Neural cell (in vitro differentiated cells): ENCODE measurements around the gene DOCK2. TPM values are rescaled to one million over a fixed set of nuclear protein-coding genes. Genes with fewer than 3 reads are reported as not detected.

ENCODE experiments used
- H2AFZ ChIP-seq: fragments of 200-600, 300-800 bp; sonication (generic), shearing (Covaris generic); 2 replicates; pipeline ENCODE4 v1.6.0; 2014; ENCODE audit warnings: low read depth, mild to moderate bottlenecking, antibody characterized with exemption, low read length, moderate library complexity
- H3F3A ChIP-seq: fragments of 200-600 bp; shearing (Covaris generic); 2 replicates; pipeline ENCODE4 v1.6.1; 2016; ENCODE audit warnings: mild to moderate bottlenecking, moderate library complexity, mixed read lengths, antibody characterized with exemption, low read length; ENCODE audit not compliant: insufficient read depth, poor library complexity, severe bottlenecking
- H3K27ac ChIP-seq: fragments of 200-600, 300-800 bp; sonication (generic), shearing (Covaris generic); 2 replicates; pipeline ENCODE4 v1.5.1; 2014; ENCODE audit warnings: mild to moderate bottlenecking, low read length, moderate library complexity
- H3K27me3 ChIP-seq: fragments of 300-800, 200-600 bp; sonication (generic), shearing (Covaris generic); 2 replicates; pipeline ENCODE4 v1.6.0; 2014; ENCODE audit warnings: mild to moderate bottlenecking, low read depth, low read length, moderate library complexity; ENCODE audit not compliant: insufficient read depth
- H3K36me3 ChIP-seq: fragments of 300-800, 200-600 bp; sonication (generic), shearing (Covaris generic); 2 replicates; pipeline ENCODE4 v1.5.1; 2014; ENCODE audit warnings: mild to moderate bottlenecking, antibody characterized with exemption, low read length, moderate library complexity; ENCODE audit not compliant: insufficient read depth
- H3K4me2 ChIP-seq: fragments of 300-800, 200-600 bp; sonication (generic), shearing (Covaris generic); 2 replicates; pipeline ENCODE4 v1.6.0; 2014; ENCODE audit warnings: mild to moderate bottlenecking, low read length
- H3K4me3 ChIP-seq: fragments of 300-800, 200-600 bp; sonication (generic), shearing (Covaris generic); 2 replicates; pipeline ENCODE4 v1.5.1; 2014; ENCODE audit warnings: mild to moderate bottlenecking, low read length, moderate library complexity
- H3K79me2 ChIP-seq: fragments of 200-600 bp; shearing (Covaris generic); replicated peaks from 2 replicates; pipeline ENCODE4 v1.6.0; 2014; ENCODE audit warnings: mild to moderate bottlenecking, low read length, moderate library complexity; ENCODE audit not compliant: insufficient read depth
- H3K9ac ChIP-seq: fragments of 300-800, 200-600 bp; sonication (generic), shearing (Covaris generic); 2 replicates; pipeline ENCODE4 v1.6.1; 2016; ENCODE audit warnings: mild to moderate bottlenecking, low read length, mixed read lengths
- H3K9me2 ChIP-seq: fragments of 200-600 bp; shearing (Covaris generic); 2 replicates; pipeline ENCODE4 v1.6.1; 2016; ENCODE audit warnings: mild to moderate bottlenecking, low read length, mixed read lengths; ENCODE audit not compliant: insufficient read depth
- H3K9me3 ChIP-seq: fragments of 200-600, 300-800 bp; sonication (generic), shearing (Covaris generic); 2 replicates; pipeline ENCODE4 v1.6.1; 2016; ENCODE audit warnings: mild to moderate bottlenecking, mixed run types, low read length, moderate library complexity, mixed read lengths
- H4K20me1 ChIP-seq: fragments of 200-600 bp; shearing (Covaris generic); 2 replicates; pipeline ENCODE4 v1.6.1; 2016; ENCODE audit warnings: mild to moderate bottlenecking, mixed run types; ENCODE audit not compliant: insufficient read depth
- CTCF ChIP-seq: fragments of 450-650 bp; IDR thresholded peaks from 2 replicates; pipeline ENCODE4 v1.5.1; 2014; ENCODE audit warnings: antibody characterized with exemption, mild to moderate bottlenecking, moderate library complexity; ENCODE audit not compliant: poor library complexity, severe bottlenecking
- EP300 ChIP-seq: fragments of 450-650 bp; conservative IDR thresholded peaks from 2 replicates; pipeline ENCODE4 v1.6.1; 2014; ENCODE audit warnings: antibody characterized with exemption, mild to moderate bottlenecking, moderate library complexity; ENCODE audit not compliant: poor library complexity, severe bottlenecking
- EZH2 ChIP-seq: fragments of 200-600, 300-800 bp; shearing (Covaris generic), sonication (generic); IDR thresholded peaks from 2 replicates; pipeline ENCODE4 v1.6.1; 2014; ENCODE audit warnings: antibody characterized with exemption, low read length, borderline replicate concordance, mild to moderate bottlenecking; ENCODE audit not compliant: insufficient read depth, poor library complexity, severe bottlenecking
- MXI1 ChIP-seq: fragments of 450-650 bp; conservative IDR thresholded peaks from 2 replicates; pipeline ENCODE4 v1.6.1; 2014; ENCODE audit warnings: antibody characterized with exemption, mild to moderate bottlenecking; ENCODE audit not compliant: poor library complexity, severe bottlenecking
- POLR2AphosphoS5 ChIP-seq: IDR thresholded peaks from 2 replicates; pipeline ENCODE4 v1.6.1; 2012
- RAD21 ChIP-seq: fragments of 450-650 bp; conservative IDR thresholded peaks from 2 replicates; pipeline ENCODE4 v1.6.1; 2014; ENCODE audit warnings: antibody characterized with exemption, mild to moderate bottlenecking, moderate library complexity
- REST ChIP-seq: IDR thresholded peaks from 2 replicates; pipeline ENCODE4 v1.6.1; 2012; ENCODE audit warnings: borderline replicate concordance
- SMC3 ChIP-seq: fragments of 450-650 bp; conservative IDR thresholded peaks from 2 replicates; pipeline ENCODE4 v1.6.1; 2014; ENCODE audit warnings: antibody characterized with exemption, mild to moderate bottlenecking, moderate library complexity; ENCODE audit not compliant: poor library complexity
- TAF1 ChIP-seq: IDR thresholded peaks from 2 replicates; pipeline ENCODE4 v1.6.1; 2012; ENCODE audit warnings: low read depth
- polyA plus RNA-seq: library from polyadenylated mRNA; depleted of rRNA; stranded (reverse); fragments of >200 nt; gene quantifications from 2 replicates; pipeline ENCODE4 v1.2.3, GENCODE V29; 2014

DOCK2 gene
- polyA plus RNA-seq, 1 donor from 2014 or later = 0.15 TPM

GRCh38 chr5:169686137-169686536 lies 49.1 kb downstream of the DOCK2 start:
- Histone ChIP-seq H3K9me3 (no peaks in the 10 kb centered on the region), H3K9me2 (no peaks in the 10 kb centered on the region), H3K79me2 (no peaks in the 10 kb centered on the region), H3K9ac (no peak overlapping the region), H3K4me3 (no peak overlapping the region), H3F3A (no peaks in the 10 kb centered on the region), H3K27me3 (no peaks in the 10 kb centered on the region), H2AFZ (no peak overlapping the region), H3K27ac (no peak overlapping the region), H3K4me2 (no peak overlapping the region), H3K36me3 (no peaks in the 10 kb centered on the region), H4K20me1 (no peaks in the 10 kb centered on the region)
- TF ChIP-seq REST (no peak), POLR2AphosphoS5 (no peak), RAD21 (no peak), EP300 (no peak), SMC3 (no peak), MXI1 (no peak), CTCF (no peak), TAF1 (no peak), EZH2 (no peak)

- H3K79me2 ChIP-seq = no peaks in the 10 kb centered on the region
- H3K36me3 ChIP-seq = no peaks in the 10 kb centered on the region
- H3K9ac ChIP-seq = no peak overlapping the region
- TF ChIP-seq MXI1 = no peak
- TF ChIP-seq POLR2AphosphoS5 = no peak
- TF ChIP-seq EZH2 = no peak
- TF ChIP-seq RAD21 = no peak
- no peak for TF ChIP-seq CTCF
- no peak for TF ChIP-seq REST
- TF ChIP-seq TAF1 = no peak
- TF ChIP-seq EP300 = no peak
- no peak for TF ChIP-seq SMC3
- H3F3A ChIP-seq = no peaks in the 10 kb centered on the region
- no peaks in the 10 kb centered on the region for H4K20me1 ChIP-seq
- no peaks in the 10 kb centered on the region for H3K9me2 ChIP-seq
- no peak overlapping the region for H3K4me2 ChIP-seq
- H3K27me3 ChIP-seq = no peaks in the 10 kb centered on the region
- no peaks in the 10 kb centered on the region for H3K9me3 ChIP-seq
- H2AFZ ChIP-seq = no peak overlapping the region
- no peak overlapping the region for H3K27ac ChIP-seq
- H3K4me3 ChIP-seq = no peak overlapping the region
Measured at GRCh38 chr5:169688106-169688505, 51.0 kb downstream of the DOCK2 start.
